Nephron (organoid): ENCODE results near the gene DXO.
"Not testable (repeated sequence)": the region's sequence is repeated elsewhere in the genome, so short reads cannot be mapped to it uniquely, and the experiment has no call there.

ENCODE experiments used
- H3K27ac Mint-ChIP-seq, 3 experiments: 2 replicates each; pipeline ENCODE4 v1.8.0; 2020; ENCODE audit warnings: mixed read lengths in 3 of 3, mild to moderate bottlenecking in 2 of 3, moderate library complexity in 1 of 3
- H3K27me3 Mint-ChIP-seq: 2 replicates; pipeline ENCODE4 v1.8.0; 2021; ENCODE audit warnings: low read depth, mild to moderate bottlenecking, moderate library complexity, mixed read lengths
- H3K36me3 Mint-ChIP-seq: 2 replicates; pipeline ENCODE4 v1.8.0; 2020; ENCODE audit warnings: low read depth, mixed read lengths
- H3K4me1 Mint-ChIP-seq: 2 replicates; pipeline ENCODE4 v1.8.0; 2020; ENCODE audit warnings: mixed read lengths
- H3K4me3 Mint-ChIP-seq, 3 experiments: 2 replicates each; pipeline ENCODE4 v1.8.0; 2020; ENCODE audit warnings: mild to moderate bottlenecking in 3 of 3, mixed read lengths in 3 of 3, moderate library complexity in 2 of 3
- H3K9me3 Mint-ChIP-seq: 2 replicates; pipeline ENCODE4 v1.8.0; 2020; ENCODE audit warnings: mixed read lengths
- CTCF ChIP-seq, 3 experiments: fragments of 200-600 bp; sonication (generic); IDR thresholded peaks; one replicate each; pipeline ENCODE4 v1.5.0; 2021; ENCODE audit warnings: antibody characterized with exemption in 3 of 3; ENCODE audit not compliant: unreplicated experiment in 3 of 3

The DXO gene

DNA sequence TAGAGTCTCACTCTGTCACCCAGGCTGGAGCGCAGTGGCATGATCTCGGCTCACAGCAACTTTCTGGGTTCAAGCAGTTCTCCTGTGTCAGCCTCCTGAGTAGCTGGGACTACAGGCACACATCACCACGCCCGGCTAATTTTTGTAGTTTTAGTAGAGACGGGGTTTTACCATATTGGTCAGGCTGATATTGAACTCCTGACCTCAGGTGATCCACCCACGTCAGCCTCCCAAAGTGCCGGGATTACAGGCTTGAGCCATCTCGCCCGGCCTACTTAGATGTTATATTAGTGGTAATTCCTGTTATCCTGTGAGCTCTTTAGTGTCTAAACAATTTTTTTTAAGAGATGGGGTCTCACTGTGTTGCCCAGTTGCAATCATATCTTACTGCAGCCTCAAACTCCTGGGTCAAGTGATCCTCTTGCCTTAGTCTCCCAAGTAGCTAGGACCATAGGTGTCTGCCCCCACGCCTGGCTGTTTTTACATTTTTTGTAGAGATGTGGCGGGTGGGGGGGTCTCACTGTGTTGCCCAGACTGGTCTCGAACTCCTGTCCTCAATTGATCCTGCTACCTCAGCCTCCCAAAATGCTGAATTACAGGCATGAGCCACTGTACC is 6.0 kb upstream of the DXO start:
- Mint-ChIP-seq H3K9me3 (peaks cover 3% of the 10 kb centered on the region), H3K36me3 (peaks cover 45% of the 10 kb centered on the region), H3K27me3 (no peaks in the 10 kb centered on the region), H3K27ac (no peak overlapping the region), H3K4me3 (no peak overlapping the region), H3K4me1 (peaks cover 7% of the 10 kb centered on the region)
- no peak for TF ChIP-seq CTCF (IDR thresholded peaks at IDR 0.05; ENCODE audit: unreplicated experiment in 3 of 3)

DNA sequence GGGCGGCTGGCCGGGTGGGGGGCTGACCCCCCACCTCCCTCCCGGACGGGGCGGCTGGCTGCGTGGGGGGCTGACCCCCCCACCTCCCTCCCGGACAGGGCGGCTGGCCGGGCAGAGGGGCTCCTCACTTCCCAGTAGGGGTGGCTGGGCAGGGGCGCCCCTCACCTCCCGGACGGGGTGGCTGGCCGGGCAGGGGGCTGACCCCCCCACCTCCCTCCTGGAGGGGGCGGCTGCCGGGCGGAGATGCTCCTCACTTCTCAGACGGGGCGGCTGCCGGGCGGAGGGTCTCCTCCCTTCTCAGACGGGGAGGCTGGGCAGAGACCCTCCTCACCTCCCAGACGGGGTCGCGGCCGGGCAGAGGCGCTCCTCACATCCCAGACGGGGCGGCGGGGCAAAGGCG is 4.1 kb upstream of the DXO start:
- H3K36me3 Mint-ChIP-seq, result peaks cover 48% of the 10 kb centered on the region
- H3K4me1 Mint-ChIP-seq, result peaks cover 19% of the 10 kb centered on the region
- not testable (repeated sequence) for H3K9me3 Mint-ChIP-seq, H3K4me3 Mint-ChIP-seq, H3K27me3 Mint-ChIP-seq, H3K27ac Mint-ChIP-seq

GRCh38 chr6:31972709-31973350 is 892 bp upstream of the DXO start:
- no peak for TF ChIP-seq CTCF (IDR thresholded peaks at IDR 0.05; ENCODE audit: unreplicated experiment in 3 of 3)
- Mint-ChIP-seq H3K27me3 (no peaks in the 10 kb centered on the region), H3K27ac (peak overlapping the region; percentile 98 to 100 (median 99)), H3K4me3 (peak overlapping the region; percentile 96 to 99 (median 99)), H3K9me3 (peaks cover 3% of the 10 kb centered on the region), H3K36me3 (peaks cover 44% of the 10 kb centered on the region), H3K4me1 (peaks cover 27% of the 10 kb centered on the region)

- TF ChIP-seq CTCF (IDR thresholded peaks at IDR 0.05; ENCODE audit: unreplicated experiment in 3 of 3), result no peak
- H3K27me3 Mint-ChIP-seq, result no peaks in the 10 kb centered on the region
- peaks cover 3% of the 10 kb centered on the region for H3K9me3 Mint-ChIP-seq
- peaks cover 47% of the 10 kb centered on the region for H3K36me3 Mint-ChIP-seq
- peaks cover 27% of the 10 kb centered on the region for H3K4me1 Mint-ChIP-seq
- H3K27ac Mint-ChIP-seq, result peak overlapping the region; percentile 98 to 100 (median 99)
- peak overlapping the region; percentile 96 to 99 (median 99) for H3K4me3 Mint-ChIP-seq
Observed at GRCh38 chr6:31971279-31971992, 502 bp downstream of the DXO start.

DNA sequence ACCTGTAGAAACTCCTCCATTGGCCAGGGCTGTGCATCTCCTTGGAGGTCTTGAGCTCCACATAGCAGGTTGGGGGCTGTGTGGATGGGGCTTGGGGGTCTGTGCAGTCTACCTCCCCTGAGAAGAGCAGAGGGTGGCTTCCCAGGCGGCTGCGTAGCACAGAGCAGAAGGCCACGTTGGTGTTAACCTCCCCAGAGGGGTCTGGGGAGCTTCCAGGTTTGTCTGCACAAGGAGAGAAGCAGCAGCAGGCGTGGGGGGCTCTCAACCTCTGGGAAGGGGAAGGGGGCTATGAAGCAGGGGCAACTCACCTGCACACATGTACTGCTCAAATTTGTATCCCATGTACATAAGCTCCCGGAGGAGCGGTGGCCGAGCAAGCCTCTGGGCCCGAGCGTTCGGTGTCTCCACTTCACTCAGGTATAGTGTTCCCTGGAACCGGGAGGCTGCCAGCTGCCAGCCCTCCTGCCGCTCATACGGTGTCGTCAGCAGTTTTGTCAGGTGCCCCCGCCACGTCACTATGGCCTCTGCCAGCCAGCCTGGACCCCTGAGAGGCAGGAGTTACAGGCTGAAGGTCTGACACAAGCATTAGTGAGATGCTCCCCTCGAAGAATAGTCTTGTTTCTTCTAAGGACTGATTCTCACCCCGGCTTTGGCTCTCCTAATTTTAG is 1.2 kb downstream of the DXO start:
- H3K27ac Mint-ChIP-seq, result peak overlapping the region in 2 of 3 experiments; percentile 99 to 100
- no peaks in the 10 kb centered on the region for H3K27me3 Mint-ChIP-seq
- peaks cover 51% of the 10 kb centered on the region for H3K36me3 Mint-ChIP-seq
- peak overlapping the region; percentile 96 to 99 (median 99) for H3K4me3 Mint-ChIP-seq
- H3K4me1 Mint-ChIP-seq, result peaks cover 27% of the 10 kb centered on the region
- peaks cover 3% of the 10 kb centered on the region for H3K9me3 Mint-ChIP-seq
- no peak for TF ChIP-seq CTCF (IDR thresholded peaks at IDR 0.05; ENCODE audit: unreplicated experiment in 3 of 3)
